Right cardiac atrium (tissue), 5 donors: Measurements from ENCODE around the gene CLIC5. TPM values are rescaled to one million over a fixed set of nuclear protein-coding genes. Genes with fewer than 3 reads are reported as not detected.
A peak's percentile ranks its signal among the peaks of the same experiment; 100 is the strongest.

Source experiments
- ATAC-seq, 2 donors: fragments of 200-7000 bp; cut with Tn5 transposase; one replicate each; pipeline versions ENCODE4 v1.8.0 to v1.9.1; 2020; ENCODE audit warnings: moderate library complexity in 2 of 2, mild to moderate bottlenecking in 1 of 2
- DNase-seq, 3 donors: peaks; one replicate each; pipeline ENCODE4 v3.0.0-alpha.2; 2020
- H3K27ac ChIP-seq: one replicate; pipeline ENCODE4 v1.5.1; 2013; ENCODE audit warnings: mild to moderate bottlenecking, low read length, control low read depth, moderate library complexity
- H3K27me3 ChIP-seq: one replicate; pipeline ENCODE4 v1.6.1; 2013; ENCODE audit not compliant: control insufficient read depth, insufficient read depth
- H3K4me1 ChIP-seq: one replicate; pipeline ENCODE4 v1.6.1; 2013; ENCODE audit warnings: low read length; ENCODE audit not compliant: control insufficient read depth, insufficient read depth
- H3K4me3 ChIP-seq: one replicate; pipeline ENCODE4 v1.5.1; 2013; ENCODE audit warnings: low read length, control low read depth
- H3K9me3 ChIP-seq: one replicate; pipeline ENCODE4 v1.6.1; 2013; ENCODE audit warnings: low read length; ENCODE audit not compliant: control insufficient read depth
- WGBS: extraction: QIAGEN DNeasy Blood & Tissue Kit; methylation state at CpG from one replicate; pipeline ENCODE4 v1.1.7; 2013; 5-methylcytosine and 5-hydroxymethylcytosine counted together
- intact Hi-C, 4 donors: fragments of 100-400 bp; cut with DNase I; formaldehyde crosslinking; loops; one replicate each; pipeline versions ENCODE4 v1.11.0 to v1.14.0; 2022 to 2023
- polyA plus RNA-seq: library from polyadenylated mRNA; stranded (reverse); fragments of 200-250 nt; gene quantifications from one replicate; pipeline ENCODE4 v1.2.3, GENCODE V29; 2013
- total RNA-seq, 4 donors: library from RNA; stranded (reverse); fragmentation: NEBNext Ultra II Directional; extraction: Animal tissue kit (Norgen Biotek cat#: 25700); gene quantifications; one replicate each; pipeline ENCODE4 v1.2.1, GENCODE V29; 2021
- donor health status: healthy with polysubstance abuse.
- donor health status: DM: no; HTN: yes; CAD: no.
- donor health status: DM: no; HTN: no; CAD: no.
- donor health status: DM: no; HTN: yes; CAD: no; lungs with severe emphysema.
- donor health status: DM: yes; HTN: yes; CAD: no.

Gene CLIC5
- total and polyA plus RNA-seq, 5 donors, result 60.5 to 150 (median 124) TPM

- intact Hi-C loops, result no loop called here
- ATAC-seq (no peak), DNase-seq (no peak)
- no peak overlapping the region for H3K4me3 ChIP-seq
- WGBS, result 54% methylated on average over 6 of the region's 6 CpGs
- H3K4me1 ChIP-seq, result no peaks in the 10 kb centered on the region
- H3K27me3 ChIP-seq, result no peaks in the 10 kb centered on the region
- H3K27ac ChIP-seq, result no peak overlapping the region
- H3K9me3 ChIP-seq, result no peaks in the 10 kb centered on the region
Observed at GRCh38 chr6:46032110-46032998, 16.7 kb upstream of the CLIC5 start.

GRCh38 chr6:46029602-46030001 lies 13.9 kb upstream of the CLIC5 start:
- no peaks in the 10 kb centered on the region for H3K9me3 ChIP-seq
- no peak overlapping the region for H3K27ac ChIP-seq
- intact Hi-C loops, result no loop called here
- H3K4me3 ChIP-seq, result no peak overlapping the region
- no peak for ATAC-seq
- no peaks in the 10 kb centered on the region for H3K4me1 ChIP-seq
- H3K27me3 ChIP-seq, result no peaks in the 10 kb centered on the region
- 100% methylated on average over 1 of the region's 1 CpG for WGBS
- DNase-seq, result no peak

- 78% methylated on average over 2 of the region's 2 CpGs for WGBS
- no peaks in the 10 kb centered on the region for H3K9me3 ChIP-seq
- intact Hi-C loops, result no loop called here
- DNase-seq (no peak), ATAC-seq (no peak)
- H3K27ac ChIP-seq, result no peak overlapping the region
- H3K4me3 ChIP-seq, result no peak overlapping the region
- H3K27me3 ChIP-seq, result no peaks in the 10 kb centered on the region
- no peaks in the 10 kb centered on the region for H3K4me1 ChIP-seq
Observed at GRCh38 chr6:46026307-46026706, 10.6 kb upstream of the CLIC5 start.

GRCh38 chr6:46025573-46025972 lies 9.9 kb upstream of the CLIC5 start:
- 67% methylated on average over 4 of the region's 4 CpGs for WGBS
- Histone ChIP-seq H3K27ac (no peak overlapping the region), H3K9me3 (no peaks in the 10 kb centered on the region), H3K4me1 (no peaks in the 10 kb centered on the region), H3K27me3 (no peaks in the 10 kb centered on the region), H3K4me3 (no peak overlapping the region)
- intact Hi-C loops, result no loop called here
- ATAC-seq (no peak), DNase-seq (no peak)

GRCh38 chr6:46024124-46024769 lies 8.6 kb upstream of the CLIC5 start:
- Histone ChIP-seq H3K9me3 (no peaks in the 10 kb centered on the region), H3K27me3 (no peaks in the 10 kb centered on the region), H3K4me1 (no peaks in the 10 kb centered on the region), H3K27ac (no peak overlapping the region), H3K4me3 (no peak overlapping the region)
- WGBS, result 76% methylated on average over 1 of the region's 1 CpG
- DNase-seq, result no peak
- intact Hi-C loops, result no loop called here
- ATAC-seq, result peak in 1 of 2 donors; percentile 33

- Histone ChIP-seq H3K27me3 (no peaks in the 10 kb centered on the region), H3K9me3 (no peaks in the 10 kb centered on the region), H3K27ac (no peak overlapping the region), H3K4me3 (no peak overlapping the region), H3K4me1 (no peaks in the 10 kb centered on the region)
- WGBS, result 34% methylated on average over 3 of the region's 3 CpGs
- DNase-seq (peak in 1 of 3 donors; percentile 23), ATAC-seq (peak; percentile 56 to 69)
- intact Hi-C loops, result no loop called here
Observed at GRCh38 chr6:46023216-46023915, 7.7 kb upstream of the CLIC5 start.

- WGBS, result 91% methylated on average over 5 of the region's 5 CpGs
- H3K4me3 ChIP-seq, result no peak overlapping the region
- no peak for DNase-seq
- no peak overlapping the region for H3K27ac ChIP-seq
- no peaks in the 10 kb centered on the region for H3K27me3 ChIP-seq
- ATAC-seq, result no peak
- H3K4me1 ChIP-seq, result no peaks in the 10 kb centered on the region
- intact Hi-C loops, result no loop called here
- no peaks in the 10 kb centered on the region for H3K9me3 ChIP-seq
Observed at GRCh38 chr6:46022106-46022948, 6.7 kb upstream of the CLIC5 start.

GRCh38 chr6:46017726-46018125 lies 2.1 kb upstream of the CLIC5 start:
- H3K4me3 ChIP-seq, result no peak overlapping the region
- peak overlapping the region; percentile 22 for H3K27ac ChIP-seq
- ATAC-seq (no peak), DNase-seq (no peak)
- no peaks in the 10 kb centered on the region for H3K27me3 ChIP-seq
- WGBS, result 85% methylated on average over 2 of the region's 2 CpGs
- no peaks in the 10 kb centered on the region for H3K9me3 ChIP-seq
- H3K4me1 ChIP-seq, result no peaks in the 10 kb centered on the region
- intact Hi-C loops, result loop anchor here in 1 of 4 donors (10.0 kb wide), 1 partner anchor 63 kb away; no protein-coding TSS in a partner anchor

GRCh38 chr6:46016063-46016608 lies 476 bp upstream of the CLIC5 start:
- DNase-seq (peak in 1 of 3 donors; percentile 60), ATAC-seq (no peak)
- Histone ChIP-seq H3K4me3 (peak overlapping the region; percentile 62), H3K27me3 (no peaks in the 10 kb centered on the region), H3K27ac (peak overlapping the region; percentile 44), H3K9me3 (no peaks in the 10 kb centered on the region), H3K4me1 (no peaks in the 10 kb centered on the region)
- WGBS, result 50% methylated on average over 8 of the region's 8 CpGs
- intact Hi-C loops, result loop anchor here in 1 of 4 donors (10.0 kb wide), 1 partner anchor 61 kb away; no protein-coding TSS in a partner anchor

- intact Hi-C loops, result loop anchor here in 2 of 4 donors (5.0 to 10.0 kb wide), 2 partner anchors 60 to 82 kb away; no protein-coding TSS in a partner anchor
- peaks cover 3% of the 10 kb centered on the region for H3K4me1 ChIP-seq
- 5% methylated on average over 21 of the region's 21 CpGs for WGBS
- peak; percentile 16 to 61 (median 50) for DNase-seq
- peak; percentile 28 to 33 for ATAC-seq
- no peaks in the 10 kb centered on the region for H3K27me3 ChIP-seq
- peak overlapping the region; percentile 62 for H3K4me3 ChIP-seq
- peak overlapping the region; percentile 94 for H3K27ac ChIP-seq
- no peaks in the 10 kb centered on the region for H3K9me3 ChIP-seq
Observed at GRCh38 chr6:46014511-46015118, 1.0 kb downstream of the CLIC5 start.
